ENCODE data around the gene ADRM1.

DNA sequence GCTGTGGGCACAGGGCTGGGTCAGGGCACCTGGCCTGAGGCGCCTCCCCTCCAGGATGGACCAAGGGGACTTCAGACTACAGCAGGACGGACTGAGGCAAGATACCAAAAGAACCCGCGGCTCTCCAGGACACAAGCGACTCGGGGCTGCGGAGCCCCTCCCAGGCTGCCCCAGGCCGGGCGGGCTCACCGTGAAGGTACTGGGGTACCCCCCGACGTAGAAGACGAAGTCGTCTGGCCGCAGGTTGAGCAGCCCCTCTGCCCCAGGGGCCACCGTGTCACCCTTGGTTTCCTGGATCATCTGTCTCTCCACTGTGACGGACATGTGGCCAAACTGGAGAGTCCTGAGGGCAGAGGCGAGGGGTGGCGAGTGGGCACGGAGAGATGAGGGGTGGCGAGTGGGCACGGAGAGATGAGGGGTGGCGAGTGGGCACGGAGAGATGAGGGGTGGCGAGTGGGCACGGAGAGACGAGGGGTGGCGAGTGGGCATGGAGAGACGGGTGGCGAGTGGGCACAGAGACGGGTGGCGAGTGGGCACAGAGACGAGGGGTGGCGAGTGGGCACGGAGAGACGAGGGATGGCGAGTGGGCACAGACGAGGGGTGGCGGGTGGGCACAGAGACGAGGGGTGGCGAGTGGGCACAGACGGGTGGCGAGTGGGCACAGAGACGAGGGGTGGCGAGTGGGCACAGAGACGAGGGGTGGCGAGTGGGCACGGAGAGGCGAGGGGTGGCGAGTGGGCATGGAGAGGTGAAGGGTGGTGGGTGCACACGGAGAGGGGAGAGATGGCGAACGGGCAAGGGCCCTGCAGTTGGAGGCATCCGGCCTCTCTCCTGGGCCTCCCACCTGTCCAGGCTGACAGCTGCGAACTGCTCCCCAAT is 10.9 kb downstream of the ADRM1 start:
- TF ChIP-seq, protein P1, sequence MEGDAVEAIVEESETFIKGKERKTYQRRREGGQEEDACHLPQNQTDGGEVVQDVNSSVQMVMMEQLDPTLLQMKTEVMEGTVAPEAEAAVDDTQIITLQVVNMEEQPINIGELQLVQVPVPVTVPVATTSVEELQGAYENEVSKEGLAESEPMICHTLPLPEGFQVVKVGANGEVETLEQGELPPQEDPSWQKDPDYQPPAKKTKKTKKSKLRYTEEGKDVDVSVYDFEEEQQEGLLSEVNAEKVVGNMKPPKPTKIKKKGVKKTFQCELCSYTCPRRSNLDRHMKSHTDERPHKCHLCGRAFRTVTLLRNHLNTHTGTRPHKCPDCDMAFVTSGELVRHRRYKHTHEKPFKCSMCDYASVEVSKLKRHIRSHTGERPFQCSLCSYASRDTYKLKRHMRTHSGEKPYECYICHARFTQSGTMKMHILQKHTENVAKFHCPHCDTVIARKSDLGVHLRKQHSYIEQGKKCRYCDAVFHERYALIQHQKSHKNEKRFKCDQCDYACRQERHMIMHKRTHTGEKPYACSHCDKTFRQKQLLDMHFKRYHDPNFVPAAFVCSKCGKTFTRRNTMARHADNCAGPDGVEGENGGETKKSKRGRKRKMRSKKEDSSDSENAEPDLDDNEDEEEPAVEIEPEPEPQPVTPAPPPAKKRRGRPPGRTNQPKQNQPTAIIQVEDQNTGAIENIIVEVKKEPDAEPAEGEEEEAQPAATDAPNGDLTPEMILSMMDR (IDR thresholded peaks at IDR 0.05), result no peak
- TF ChIP-seq POLR2A (IDR thresholded peaks at IDR 0.05; ENCODE audit: low read depth) (no peak), EP300 (IDR thresholded peaks at IDR 0.05) (no peak), POLR2AphosphoS5 (IDR thresholded peaks at IDR 0.05) (no peak)

All from esophagus muscularis mucosa (tissue), 4 donors.